ENCODE measurements around the gene MAGI2.

MAGI2 gene

DNA sequence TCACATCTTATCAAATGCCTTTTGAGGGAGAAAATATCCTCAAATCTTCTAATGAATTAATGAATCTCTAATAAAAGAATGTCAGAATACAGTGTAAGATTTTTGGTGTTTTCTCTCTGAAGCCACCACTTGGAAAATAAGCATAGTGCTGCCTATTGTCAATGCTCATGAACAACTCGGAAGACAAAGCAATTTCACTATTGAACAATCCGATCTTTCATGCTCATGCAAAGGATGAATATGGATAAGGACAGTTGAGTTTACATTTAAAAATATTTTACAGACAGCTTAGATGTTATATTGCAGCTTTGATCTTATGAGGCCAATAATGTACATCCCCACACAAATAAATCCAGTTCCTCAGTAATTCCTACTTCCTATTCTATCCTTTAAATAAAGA lies 40.6 kb downstream of the MAGI2 start:
- no peak overlapping the region for H4K91ac ChIP-seq (ENCODE audit: low read length)
- no peak overlapping the region for H3K23ac ChIP-seq (ENCODE audit: low read length in 2 of 2)
- H3K4ac ChIP-seq (ENCODE audit: low read depth in 1 of 2, low read length in 2 of 2), result no peak overlapping the region
- no peaks in the 10 kb centered on the region for H3K79me1 ChIP-seq (replicated peaks; ENCODE audit: low read length, poor library complexity, severe bottlenecking)
- H3K4me3 ChIP-seq (ENCODE audit: insufficient read depth in 1 of 2, low read depth in 1 of 2, low read length in 2 of 2), result no peak overlapping the region
- H2AK5ac ChIP-seq (ENCODE audit: low read length, severe bottlenecking), result no peak overlapping the region
- H3K27me3 ChIP-seq (ENCODE audit: control insufficient read depth in 1 of 2, insufficient read depth in 1 of 2, low read length in 2 of 2), result no peaks in the 10 kb centered on the region
- H3K18ac ChIP-seq (ENCODE audit: low read depth in 1 of 2, low read length in 2 of 2), result no peak overlapping the region
- no peak overlapping the region for H3K14ac ChIP-seq (ENCODE audit: low read length in 2 of 2)
- no peak overlapping the region for H3K27ac ChIP-seq (ENCODE audit: low read length, poor library complexity, severe bottlenecking)
- no peak overlapping the region for H2BK5ac ChIP-seq (ENCODE audit: low read depth, low read length, poor library complexity, severe bottlenecking)
- no peak overlapping the region for H3K4me2 ChIP-seq (ENCODE audit: low read length, poor library complexity, severe bottlenecking)
- H2BK120ac ChIP-seq (ENCODE audit: low read depth, low read length), result no peak overlapping the region
- H4K8ac ChIP-seq (ENCODE audit: low read length), result no peak overlapping the region
- no peak overlapping the region for H2BK12ac ChIP-seq (ENCODE audit: low read length in 2 of 2)
- no peak overlapping the region for H3K9ac ChIP-seq (ENCODE audit: low read length)
- H3K36me3 ChIP-seq (ENCODE audit: control insufficient read depth in 1 of 2, insufficient read depth in 2 of 2, low read depth in 1 of 2, low read length in 2 of 2), result no peaks in the 10 kb centered on the region
- no peak for DNase-seq
- H3K9me3 ChIP-seq (ENCODE audit: control insufficient read depth, low read length), result no peaks in the 10 kb centered on the region
- no peaks in the 10 kb centered on the region for H3K4me1 ChIP-seq (ENCODE audit: control insufficient read depth, insufficient read depth, low read depth, low read length)
- no CpG with 5 or more reads among the region's 2 CpGs for WGBS
- no peak overlapping the region for H2AFZ ChIP-seq (ENCODE audit: low read depth, low read length)
- no peak overlapping the region for H2BK15ac ChIP-seq (ENCODE audit: low read depth, poor library complexity, severe bottlenecking)

DNA sequence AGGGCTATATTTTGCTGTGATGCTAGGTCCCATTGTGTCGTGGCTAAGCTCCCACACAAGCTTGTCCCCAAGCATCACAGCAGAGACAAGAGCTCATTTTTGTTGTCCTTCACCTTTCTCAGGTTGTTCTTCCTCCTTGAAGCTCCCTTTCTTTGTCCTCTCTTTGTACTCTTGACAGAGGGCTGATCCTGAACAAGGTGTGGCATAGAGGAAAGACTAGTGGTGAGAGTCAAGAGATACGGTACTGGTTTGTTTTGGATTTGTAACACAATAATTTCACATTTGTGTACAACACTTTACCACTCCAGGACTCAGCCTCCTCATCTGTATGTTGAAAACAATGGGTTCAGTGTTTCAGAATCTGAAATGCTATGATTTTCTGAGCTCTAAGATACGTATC lies 41.0 kb downstream of the MAGI2 start:
- H3K4ac ChIP-seq (ENCODE audit: low read depth in 1 of 2, low read length in 2 of 2), result no peak overlapping the region
- H2BK120ac ChIP-seq (ENCODE audit: low read depth, low read length), result no peak overlapping the region
- H2AFZ ChIP-seq (ENCODE audit: low read depth, low read length), result no peak overlapping the region
- no peak overlapping the region for H4K8ac ChIP-seq (ENCODE audit: low read length)
- no peak overlapping the region for H4K91ac ChIP-seq (ENCODE audit: low read length)
- no peak overlapping the region for H3K27ac ChIP-seq (ENCODE audit: low read length, poor library complexity, severe bottlenecking)
- H3K79me1 ChIP-seq (replicated peaks; ENCODE audit: low read length, poor library complexity, severe bottlenecking), result no peaks in the 10 kb centered on the region
- no peak overlapping the region for H3K4me2 ChIP-seq (ENCODE audit: low read length, poor library complexity, severe bottlenecking)
- H2BK15ac ChIP-seq (ENCODE audit: low read depth, poor library complexity, severe bottlenecking), result no peak overlapping the region
- H3K18ac ChIP-seq (ENCODE audit: low read depth in 1 of 2, low read length in 2 of 2), result no peak overlapping the region
- no peak for DNase-seq
- WGBS, result 69% methylated on average over 1 of the region's 3 CpGs
- H3K9ac ChIP-seq (ENCODE audit: low read length), result no peak overlapping the region
- no peak overlapping the region for H2BK12ac ChIP-seq (ENCODE audit: low read length in 2 of 2)
- H3K9me3 ChIP-seq (ENCODE audit: control insufficient read depth, low read length), result no peaks in the 10 kb centered on the region
- no peaks in the 10 kb centered on the region for H3K27me3 ChIP-seq (ENCODE audit: control insufficient read depth in 1 of 2, insufficient read depth in 1 of 2, low read length in 2 of 2)
- H3K23ac ChIP-seq (ENCODE audit: low read length in 2 of 2), result no peak overlapping the region
- no peaks in the 10 kb centered on the region for H3K36me3 ChIP-seq (ENCODE audit: control insufficient read depth in 1 of 2, insufficient read depth in 2 of 2, low read depth in 1 of 2, low read length in 2 of 2)
- H3K4me3 ChIP-seq (ENCODE audit: insufficient read depth in 1 of 2, low read depth in 1 of 2, low read length in 2 of 2), result no peak overlapping the region
- no peak overlapping the region for H2BK5ac ChIP-seq (ENCODE audit: low read depth, low read length, poor library complexity, severe bottlenecking)
- H3K4me1 ChIP-seq (ENCODE audit: control insufficient read depth, insufficient read depth, low read depth, low read length), result no peaks in the 10 kb centered on the region
- H2AK5ac ChIP-seq (ENCODE audit: low read length, severe bottlenecking), result no peak overlapping the region
- H3K14ac ChIP-seq (ENCODE audit: low read length in 2 of 2), result no peak overlapping the region

DNA sequence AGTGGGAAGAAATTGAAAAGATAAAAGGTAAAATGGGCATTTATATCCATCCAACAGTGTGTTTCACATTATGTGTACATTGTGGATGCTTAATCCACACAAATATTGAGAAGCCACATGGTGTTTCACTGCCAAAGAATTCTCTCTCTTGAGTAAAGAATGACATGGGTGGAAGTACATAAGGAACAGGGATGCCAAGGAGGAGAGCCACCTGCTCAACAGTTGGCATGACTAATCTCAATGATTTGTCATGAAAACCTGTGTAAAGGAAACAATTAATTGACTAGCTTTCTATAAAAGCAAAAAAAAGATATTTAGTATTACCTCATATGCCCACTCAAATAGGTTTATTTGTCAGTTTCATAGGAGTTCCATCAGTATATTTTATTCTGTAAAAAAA lies 43.1 kb downstream of the MAGI2 start:
- no peak overlapping the region for H2BK120ac ChIP-seq (ENCODE audit: low read depth, low read length)
- H4K91ac ChIP-seq (ENCODE audit: low read length), result no peak overlapping the region
- H3K14ac ChIP-seq (ENCODE audit: low read length in 2 of 2), result no peak overlapping the region
- no peak overlapping the region for H4K8ac ChIP-seq (ENCODE audit: low read length)
- H2AK5ac ChIP-seq (ENCODE audit: low read length, severe bottlenecking), result no peak overlapping the region
- no peak overlapping the region for H3K4ac ChIP-seq (ENCODE audit: low read depth in 1 of 2, low read length in 2 of 2)
- no peaks in the 10 kb centered on the region for H3K36me3 ChIP-seq (ENCODE audit: control insufficient read depth in 1 of 2, insufficient read depth in 2 of 2, low read depth in 1 of 2, low read length in 2 of 2)
- H3K27me3 ChIP-seq (ENCODE audit: control insufficient read depth in 1 of 2, insufficient read depth in 1 of 2, low read length in 2 of 2), result no peaks in the 10 kb centered on the region
- no peak overlapping the region for H3K27ac ChIP-seq (ENCODE audit: low read length, poor library complexity, severe bottlenecking)
- H3K18ac ChIP-seq (ENCODE audit: low read depth in 1 of 2, low read length in 2 of 2), result no peak overlapping the region
- H2BK15ac ChIP-seq (ENCODE audit: low read depth, poor library complexity, severe bottlenecking), result no peak overlapping the region
- H3K4me3 ChIP-seq (ENCODE audit: insufficient read depth in 1 of 2, low read depth in 1 of 2, low read length in 2 of 2), result no peak overlapping the region
- no peaks in the 10 kb centered on the region for H3K79me1 ChIP-seq (replicated peaks; ENCODE audit: low read length, poor library complexity, severe bottlenecking)
- H3K4me1 ChIP-seq (ENCODE audit: control insufficient read depth, insufficient read depth, low read depth, low read length), result no peaks in the 10 kb centered on the region
- no peak overlapping the region for H2AFZ ChIP-seq (ENCODE audit: low read depth, low read length)
- H3K9ac ChIP-seq (ENCODE audit: low read length), result no peak overlapping the region
- H3K4me2 ChIP-seq (ENCODE audit: low read length, poor library complexity, severe bottlenecking), result no peak overlapping the region
- H3K23ac ChIP-seq (ENCODE audit: low read length in 2 of 2), result no peak overlapping the region
- no peak overlapping the region for H2BK5ac ChIP-seq (ENCODE audit: low read depth, low read length, poor library complexity, severe bottlenecking)
- H2BK12ac ChIP-seq (ENCODE audit: low read length in 2 of 2), result no peak overlapping the region
- H3K9me3 ChIP-seq (ENCODE audit: control insufficient read depth, low read length), result no peaks in the 10 kb centered on the region
- DNase-seq, result no peak

DNA sequence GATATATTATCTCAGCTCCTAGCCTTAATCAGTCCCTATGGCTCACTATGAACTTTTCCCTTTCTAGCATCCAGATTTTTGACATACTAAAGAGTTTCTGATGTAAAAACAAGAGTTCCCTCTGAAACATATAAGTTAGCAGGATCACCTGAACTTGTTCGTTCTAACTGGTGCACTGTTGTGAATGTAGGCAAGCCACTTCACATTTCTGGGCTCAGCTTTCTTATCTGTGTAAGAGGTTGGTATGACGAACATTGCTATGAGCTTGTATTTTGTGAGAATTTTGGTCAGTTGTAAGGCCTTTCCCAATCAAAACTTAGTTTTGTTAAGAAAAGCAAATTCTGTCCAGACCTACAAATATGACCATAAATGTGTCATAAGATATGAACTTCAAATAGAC lies 46.1 kb downstream of the MAGI2 start:
- Histone ChIP-seq H3K4me3 (ENCODE audit: insufficient read depth in 1 of 2, low read depth in 1 of 2, low read length in 2 of 2) (no peak overlapping the region), H4K8ac (ENCODE audit: low read length) (no peak overlapping the region), H3K36me3 (ENCODE audit: control insufficient read depth in 1 of 2, insufficient read depth in 2 of 2, low read depth in 1 of 2, low read length in 2 of 2) (no peaks in the 10 kb centered on the region), H2BK12ac (ENCODE audit: low read length in 2 of 2) (no peak overlapping the region), H3K9me3 (ENCODE audit: control insufficient read depth, low read length) (no peaks in the 10 kb centered on the region), H3K27ac (ENCODE audit: low read length, poor library complexity, severe bottlenecking) (no peak overlapping the region), H3K27me3 (ENCODE audit: control insufficient read depth in 1 of 2, insufficient read depth in 1 of 2, low read length in 2 of 2) (no peaks in the 10 kb centered on the region), H2BK5ac (ENCODE audit: low read depth, low read length, poor library complexity, severe bottlenecking) (no peak overlapping the region), H3K18ac (ENCODE audit: low read depth in 1 of 2, low read length in 2 of 2) (no peak overlapping the region), H3K14ac (ENCODE audit: low read length in 2 of 2) (no peak overlapping the region), H3K4me2 (ENCODE audit: low read length, poor library complexity, severe bottlenecking) (no peak overlapping the region), H2AK5ac (ENCODE audit: low read length, severe bottlenecking) (no peak overlapping the region), H3K79me1 (replicated peaks; ENCODE audit: low read length, poor library complexity, severe bottlenecking) (no peaks in the 10 kb centered on the region), H2BK15ac (ENCODE audit: low read depth, poor library complexity, severe bottlenecking) (no peak overlapping the region), H4K91ac (ENCODE audit: low read length) (no peak overlapping the region), H3K4ac (ENCODE audit: low read depth in 1 of 2, low read length in 2 of 2) (no peak overlapping the region), H3K9ac (ENCODE audit: low read length) (no peak overlapping the region), H2BK120ac (ENCODE audit: low read depth, low read length) (no peak overlapping the region), H2AFZ (ENCODE audit: low read depth, low read length) (no peak overlapping the region), H3K4me1 (ENCODE audit: control insufficient read depth, insufficient read depth, low read depth, low read length) (no peaks in the 10 kb centered on the region), H3K23ac (ENCODE audit: low read length in 2 of 2) (no peak overlapping the region)
- WGBS, result 94% methylated on average over 1 of the region's 2 CpGs
- DNase-seq, result no peak
